ENCODE results near the gene RASSF4.

GRCh38 chr10:44993922-44994751 lies 34.5 kb downstream of the RASSF4 start:
- TF ChIP-seq CTCF (IDR thresholded peaks at IDR 0.05) (no peak), POLR2A (IDR thresholded peaks at IDR 0.05) (no peak)

All from esophagus squamous epithelium (tissue), 4 donors.